Fibroblast of lung (primary cell): ENCODE results near the gene ISLR2. TPM values are rescaled to one million over a fixed set of nuclear protein-coding genes. Genes with fewer than 3 reads are reported as not detected.

Experiments
- DNase-seq, 2 donors: peaks; one replicate each; pipeline versions ENCODE4 v3.0.0 to v3.0.0-alpha.2; 2010; ENCODE audit warnings: low read depth in 2 of 2
- H2AFZ ChIP-seq: 2 replicates; pipeline ENCODE4 v1.5.1; 2012; ENCODE audit warnings: low read length, control low read depth, inconsistent platforms
- H3K27ac ChIP-seq: 2 replicates; pipeline ENCODE4 v1.5.1; 2011; ENCODE audit warnings: low read length, control low read depth; ENCODE audit not compliant: insufficient read depth
- H3K27me3 ChIP-seq: 2 replicates; pipeline ENCODE4 v1.5.1; 2011; ENCODE audit warnings: mild to moderate bottlenecking, low read length; ENCODE audit not compliant: control insufficient read depth, insufficient read depth
- H3K36me3 ChIP-seq: 2 replicates; pipeline ENCODE4 v1.5.1; 2011; ENCODE audit warnings: low read length; ENCODE audit not compliant: control insufficient read depth, insufficient read depth
- H3K4me1 ChIP-seq: 2 replicates; pipeline ENCODE4 v1.5.1; 2011; ENCODE audit warnings: low read length; ENCODE audit not compliant: control insufficient read depth, insufficient read depth; ENCODE audit errors: extremely low read depth
- H3K4me2 ChIP-seq: 2 replicates; pipeline ENCODE4 v1.5.1; 2011; ENCODE audit warnings: low read length, control low read depth; ENCODE audit not compliant: insufficient read depth; ENCODE audit errors: extremely low read depth
- H3K4me3 ChIP-seq, 4 experiments: fragments of 200-600 bp in 1 of 4; sonication (generic) in 1 of 4; replicated peaks in 1 of 4; 2 replicates each; pipeline ENCODE4 v1.5.1; 2011 to 2016; ENCODE audit warnings: low read length in 4 of 4, low read depth in 3 of 4, mild to moderate bottlenecking in 3 of 4, control low read depth in 2 of 4, inconsistent platforms in 1 of 4, mixed read lengths in 1 of 4; ENCODE audit not compliant: insufficient read depth in 1 of 4; ENCODE audit errors: control extremely low read depth in 1 of 4
- H3K79me2 ChIP-seq: 2 replicates; pipeline ENCODE4 v1.5.1; 2012; ENCODE audit warnings: mild to moderate bottlenecking, low read length, inconsistent platforms; ENCODE audit not compliant: control insufficient read depth, insufficient read depth
- H3K9ac ChIP-seq: 2 replicates; pipeline ENCODE4 v1.5.1; 2011; ENCODE audit warnings: mild to moderate bottlenecking, low read length, control low read depth; ENCODE audit not compliant: insufficient read depth
- H3K9me3 ChIP-seq: 2 replicates; pipeline ENCODE4 v1.5.1; 2012; ENCODE audit warnings: low read depth, low read length; ENCODE audit not compliant: control insufficient read depth, insufficient read depth
- H4K20me1 ChIP-seq: 2 replicates; pipeline ENCODE4 v1.5.1; 2011; ENCODE audit warnings: low read length; ENCODE audit not compliant: control insufficient read depth, insufficient read depth; ENCODE audit errors: extremely low read depth
- CTCF ChIP-seq, 2 donors: IDR thresholded peaks in 1 of 2; conservative IDR thresholded peaks in 1 of 2; 1 replicate in 1 of 2; 2 replicates in 1 of 2; pipeline ENCODE4 v1.5.1; 2011 to 2012; ENCODE audit warnings: low read length in 2 of 2, control low read depth in 1 of 2, inconsistent platforms in 1 of 2, low read depth in 1 of 2, mild to moderate bottlenecking in 1 of 2
- EZH2 ChIP-seq: IDR thresholded peaks from 2 replicates; pipeline ENCODE4 v1.5.1; 2012; ENCODE audit warnings: low read length, control low read depth, mild to moderate bottlenecking; ENCODE audit errors: missing control alignments
- polyA plus RNA-seq, 2 donors: library from polyadenylated mRNA; depleted of rRNA in 1 of 2; stranded (reverse) in 1 of 2; unstranded in 1 of 2; fragments of >200 nt; gene quantifications; 2 replicates each; pipeline ENCODE4 v1.2.1, GENCODE V29; 2011 to 2012; ENCODE audit warnings: missing spikeins in 1 of 2
- total RNA-seq: library from RNA; depleted of rRNA; stranded (reverse); fragments of >200 nt; gene quantifications from 2 replicates; pipeline ENCODE4 v1.2.1, GENCODE V29; 2014

The ISLR2 gene
- total and polyA plus RNA-seq, 2 donors (not counting 1 experiment from before 2014, with no cell fraction given): not detected

GRCh38 chr15:74176262-74177214 is 46.2 kb downstream of the ISLR2 start:
- DNase-seq: no peak
- no peaks in the 10 kb centered on the region for H3K36me3 ChIP-seq
- H3K4me3 ChIP-seq: no peak overlapping the region
- TF ChIP-seq CTCF (conservative IDR thresholded peaks at IDR 0.05 in 1 of 2, IDR thresholded peaks at IDR 0.05 in 1 of 2; ENCODE audit: low read depth in 1 of 2, low read length in 2 of 2) (no peak), EZH2 (no peak)
- H3K9me3 ChIP-seq: no peaks in the 10 kb centered on the region
- H2AFZ ChIP-seq: no peak overlapping the region
- no peak overlapping the region for H3K27ac ChIP-seq
- H3K27me3 ChIP-seq: peaks cover under 1% of the 10 kb centered on the region
- no peaks in the 10 kb centered on the region for H3K79me2 ChIP-seq
- no peak overlapping the region for H3K4me2 ChIP-seq
- peaks cover 44% of the 10 kb centered on the region for H3K4me1 ChIP-seq
- no peak overlapping the region for H3K9ac ChIP-seq
- no peaks in the 10 kb centered on the region for H4K20me1 ChIP-seq

DNA sequence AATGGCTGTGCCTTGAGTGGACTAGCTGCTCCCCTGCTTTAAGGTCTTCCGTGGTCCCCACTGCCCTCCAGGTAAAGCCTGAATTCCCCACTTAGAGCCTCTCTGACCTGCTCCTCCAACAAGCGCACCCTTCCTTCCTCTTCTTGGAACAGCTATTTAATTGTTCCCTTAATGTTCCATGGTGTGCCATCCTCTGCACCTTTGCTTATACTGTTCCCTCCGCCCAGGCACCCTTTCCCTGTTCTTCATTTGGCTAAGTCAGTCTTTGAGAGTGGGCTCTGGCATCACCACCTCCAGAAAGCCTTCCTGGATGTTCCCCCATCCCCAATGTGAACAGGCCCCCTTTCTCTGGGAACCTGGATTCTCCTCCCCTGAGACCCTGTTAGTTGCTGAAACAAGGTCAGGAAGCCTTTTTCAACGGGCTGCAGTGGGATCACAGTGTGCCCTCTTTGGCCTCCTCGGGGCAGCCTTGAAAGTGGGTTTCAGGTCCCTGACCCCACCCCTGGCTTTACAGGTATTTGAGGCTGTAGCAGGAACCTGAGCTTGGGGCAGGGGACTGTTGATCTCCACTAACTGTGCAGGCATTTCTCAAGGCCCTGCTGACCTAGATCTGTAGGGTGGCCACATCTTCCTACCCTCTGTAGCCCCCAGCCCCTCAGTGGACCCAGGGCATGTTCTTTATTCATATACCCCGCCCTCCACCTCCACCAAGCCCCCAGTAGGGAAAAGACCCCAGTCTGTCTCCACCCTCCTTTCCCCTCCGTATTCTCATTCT is 48.1 kb downstream of the ISLR2 start:
- H3K79me2 ChIP-seq: no peaks in the 10 kb centered on the region
- no peak for DNase-seq
- H3K36me3 ChIP-seq: no peaks in the 10 kb centered on the region
- TF ChIP-seq CTCF (conservative IDR thresholded peaks at IDR 0.05 in 1 of 2, IDR thresholded peaks at IDR 0.05 in 1 of 2; ENCODE audit: low read depth in 1 of 2, low read length in 2 of 2) (no peak), EZH2 (no peak)
- no peak overlapping the region for H3K4me2 ChIP-seq
- no peak overlapping the region for H3K4me3 ChIP-seq
- H4K20me1 ChIP-seq: no peaks in the 10 kb centered on the region
- no peak overlapping the region for H2AFZ ChIP-seq
- no peak overlapping the region for H3K9ac ChIP-seq
- no peak overlapping the region for H3K27ac ChIP-seq
- H3K4me1 ChIP-seq: peaks cover 35% of the 10 kb centered on the region
- no peaks in the 10 kb centered on the region for H3K9me3 ChIP-seq
- H3K27me3 ChIP-seq: peaks cover 3% of the 10 kb centered on the region
